Smooth muscle cell (in vitro differentiated cells): ENCODE data around the gene MRPS10. TPM values are rescaled to one million over a fixed set of nuclear protein-coding genes. Genes with fewer than 3 reads are reported as not detected.

Source experiments
- DNase-seq: peaks from one replicate; lab custom pipeline; 2025; ENCODE audit not compliant: unreplicated experiment; lab: John Stamatoyannopoulos, UW
- H2AFZ ChIP-seq: fragments of 200-600 bp; sonication (generic); 2 replicates; pipeline ENCODE4 v1.6.0; 2016; ENCODE audit warnings: antibody characterized with exemption, low read depth, mild to moderate bottlenecking
- H3F3A ChIP-seq: fragments of 200-600 bp; sonication (generic); 2 replicates; pipeline ENCODE4 v1.6.0; 2017; ENCODE audit warnings: antibody characterized with exemption, low read depth
- H3K27ac ChIP-seq: fragments of 200-600 bp; sonication (generic); 2 replicates; pipeline ENCODE4 v1.5.1; 2016; ENCODE audit warnings: low read depth, mild to moderate bottlenecking
- H3K27me3 ChIP-seq: fragments of 200-600 bp; sonication (generic); 2 replicates; pipeline ENCODE4 v1.6.1; 2016; ENCODE audit warnings: low read depth, mild to moderate bottlenecking
- H3K36me3 ChIP-seq: fragments of 200-600 bp; sonication (generic); 2 replicates; pipeline ENCODE4 v1.5.1; 2016; ENCODE audit warnings: low read depth
- H3K4me1 ChIP-seq: fragments of 200-600 bp; sonication (generic); 2 replicates; pipeline ENCODE4 v1.5.1; 2016; ENCODE audit warnings: low read depth
- H3K4me2 ChIP-seq: fragments of 200-600 bp; sonication (generic); 2 replicates; pipeline ENCODE4 v1.6.0; 2016; ENCODE audit warnings: mild to moderate bottlenecking
- H3K4me3 ChIP-seq: fragments of 200-600 bp; sonication (generic); 2 replicates; pipeline ENCODE4 v1.5.1; 2016; ENCODE audit warnings: mild to moderate bottlenecking
- H3K79me2 ChIP-seq: fragments of 200-600 bp; sonication (generic); 2 replicates; pipeline ENCODE4 v1.6.0; 2016; ENCODE audit warnings: low read depth, mild to moderate bottlenecking
- H3K9ac ChIP-seq: fragments of 200-600 bp; sonication (generic); 2 replicates; pipeline ENCODE4 v1.6.0; 2016; ENCODE audit warnings: low read depth
- H3K9me3 ChIP-seq: fragments of 200-600 bp; sonication (generic); replicated peaks from 2 replicates; pipeline ENCODE4 v1.5.1; 2016; ENCODE audit warnings: low read depth
- H4K20me1 ChIP-seq: fragments of 200-600 bp; sonication (generic); 2 replicates; pipeline ENCODE4 v1.6.0; 2016; ENCODE audit warnings: low read depth
- WGBS: methylation state at CpG from one replicate; pipeline ENCODE4 v1.1.7; 2016; ENCODE audit warnings: low lambda C conversion rate; 5-methylcytosine and 5-hydroxymethylcytosine counted together
- polyA plus RNA-seq: library from polyadenylated mRNA; unstranded; fragments of >200 nt; fragmentation: Nextera tagmentation; extraction: Ambion mirVana; gene quantifications from 2 replicates; pipeline ENCODE4 v1.2.1, GENCODE V29; 2016
- total RNA-seq: library from RNA; depleted of rRNA; stranded (reverse); fragments of >200 nt; gene quantifications from 2 replicates; pipeline ENCODE4 v1.2.3, GENCODE V29; 2014
- TF ChIP-seq, protein P1 (sequence below): fragments of 200-600 bp; sonication (generic); IDR thresholded peaks from 2 replicates; pipeline ENCODE4 v1.5.1; 2017; ENCODE audit warnings: borderline replicate concordance, mild to moderate bottlenecking, antibody characterized with exemption; ENCODE audit not compliant: insufficient read depth, poor library complexity, severe bottlenecking

Gene MRPS10
- total and polyA plus RNA-seq, 2 experiments from 2014 or later = 41.1 to 47.8 TPM

DNA sequence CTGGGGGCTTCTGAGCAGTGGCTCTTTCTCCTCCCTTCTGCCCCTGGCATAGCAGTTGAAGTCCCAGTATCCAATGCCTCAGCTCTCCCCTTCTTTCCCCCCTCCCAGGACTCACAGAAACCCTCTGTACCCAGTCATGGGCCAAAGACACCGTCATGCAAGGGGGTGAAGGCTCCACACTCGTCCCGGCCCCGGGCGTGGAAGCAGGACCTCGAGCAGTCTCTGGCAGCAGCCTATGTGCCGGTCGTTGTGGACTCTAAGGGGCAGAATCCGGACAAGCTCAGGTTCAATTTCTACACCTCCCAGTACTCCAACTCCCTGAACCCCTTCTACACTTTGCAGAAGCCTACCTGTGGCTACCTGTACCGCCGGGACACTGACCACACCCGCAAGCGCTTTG, 54.8 kb downstream of the MRPS10 start:
- no peaks in the 10 kb centered on the region for H3K27me3 ChIP-seq
- no peak overlapping the region for H3K4me3 ChIP-seq
- H3F3A ChIP-seq = no peaks in the 10 kb centered on the region
- H3K9ac ChIP-seq = no peak overlapping the region
- TF ChIP-seq, protein P1, sequence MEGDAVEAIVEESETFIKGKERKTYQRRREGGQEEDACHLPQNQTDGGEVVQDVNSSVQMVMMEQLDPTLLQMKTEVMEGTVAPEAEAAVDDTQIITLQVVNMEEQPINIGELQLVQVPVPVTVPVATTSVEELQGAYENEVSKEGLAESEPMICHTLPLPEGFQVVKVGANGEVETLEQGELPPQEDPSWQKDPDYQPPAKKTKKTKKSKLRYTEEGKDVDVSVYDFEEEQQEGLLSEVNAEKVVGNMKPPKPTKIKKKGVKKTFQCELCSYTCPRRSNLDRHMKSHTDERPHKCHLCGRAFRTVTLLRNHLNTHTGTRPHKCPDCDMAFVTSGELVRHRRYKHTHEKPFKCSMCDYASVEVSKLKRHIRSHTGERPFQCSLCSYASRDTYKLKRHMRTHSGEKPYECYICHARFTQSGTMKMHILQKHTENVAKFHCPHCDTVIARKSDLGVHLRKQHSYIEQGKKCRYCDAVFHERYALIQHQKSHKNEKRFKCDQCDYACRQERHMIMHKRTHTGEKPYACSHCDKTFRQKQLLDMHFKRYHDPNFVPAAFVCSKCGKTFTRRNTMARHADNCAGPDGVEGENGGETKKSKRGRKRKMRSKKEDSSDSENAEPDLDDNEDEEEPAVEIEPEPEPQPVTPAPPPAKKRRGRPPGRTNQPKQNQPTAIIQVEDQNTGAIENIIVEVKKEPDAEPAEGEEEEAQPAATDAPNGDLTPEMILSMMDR = no peak
- no peak for DNase-seq
- H3K36me3 ChIP-seq = no peaks in the 10 kb centered on the region
- no peak overlapping the region for H2AFZ ChIP-seq
- WGBS = 96% methylated on average over 13 of the region's 13 CpGs
- H3K4me1 ChIP-seq = no peaks in the 10 kb centered on the region
- H3K9me3 ChIP-seq = no peaks in the 10 kb centered on the region
- no peaks in the 10 kb centered on the region for H3K79me2 ChIP-seq
- no peak overlapping the region for H3K27ac ChIP-seq
- no peaks in the 10 kb centered on the region for H4K20me1 ChIP-seq
- no peak overlapping the region for H3K4me2 ChIP-seq

DNA sequence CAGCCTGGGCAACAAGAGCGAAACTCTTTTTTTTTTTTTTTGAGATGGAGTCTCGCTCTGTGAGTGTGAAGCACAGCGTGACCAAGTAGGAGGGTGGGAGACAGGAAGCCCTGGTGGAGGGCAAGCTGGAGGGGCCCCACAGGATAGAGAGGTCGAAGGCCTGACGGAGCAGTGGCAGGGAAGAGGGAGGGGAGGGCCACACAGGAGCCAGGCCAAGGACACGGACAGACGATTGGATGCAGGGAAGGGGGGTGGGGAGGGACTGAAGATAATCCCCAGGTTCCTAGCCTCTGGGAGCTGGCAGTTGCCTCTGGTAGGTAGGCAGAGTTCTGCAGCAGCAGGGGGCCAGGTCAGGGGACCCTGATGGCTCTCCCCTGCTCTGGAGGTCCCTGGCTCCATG, 55.3 kb downstream of the MRPS10 start:
- Histone ChIP-seq H3K27me3 (no peaks in the 10 kb centered on the region), H3K9ac (no peak overlapping the region), H3K36me3 (no peaks in the 10 kb centered on the region), H3K79me2 (no peaks in the 10 kb centered on the region), H4K20me1 (no peaks in the 10 kb centered on the region), H3K9me3 (no peaks in the 10 kb centered on the region), H3K4me1 (no peaks in the 10 kb centered on the region), H3K4me2 (no peak overlapping the region), H2AFZ (no peak overlapping the region), H3K4me3 (no peak overlapping the region), H3K27ac (no peak overlapping the region), H3F3A (no peaks in the 10 kb centered on the region)
- TF ChIP-seq, protein P1 = no peak
- WGBS = 83% methylated on average over 3 of the region's 7 CpGs
- DNase-seq = no peak

DNA sequence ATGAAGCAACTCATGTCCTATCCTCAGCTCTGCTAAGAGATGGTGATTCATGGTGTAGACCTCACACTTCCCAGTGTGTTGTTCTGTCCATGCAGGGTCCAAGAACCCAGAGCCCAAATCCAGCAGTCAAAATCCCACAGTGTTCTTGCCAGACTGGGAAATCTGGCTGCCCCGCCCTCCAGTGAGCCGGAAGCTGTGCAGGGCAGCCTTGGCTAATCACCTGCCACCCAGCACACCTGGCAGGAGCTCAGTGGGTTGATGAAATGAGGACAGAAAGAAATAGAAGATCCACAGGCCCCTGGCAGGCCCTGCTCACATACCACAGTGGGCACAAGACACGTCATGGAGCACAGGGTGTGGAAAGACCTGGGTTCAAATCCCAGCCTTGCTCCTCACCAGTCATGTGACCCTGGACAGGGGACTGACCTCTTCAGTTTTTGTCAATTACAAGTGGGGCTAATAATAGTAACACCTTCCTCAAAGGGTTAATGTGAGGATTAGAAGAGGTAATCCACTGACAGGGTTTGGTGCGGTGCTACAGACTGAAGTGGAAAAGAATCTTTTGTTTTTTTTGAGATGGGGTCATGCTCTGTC, 58.1 kb downstream of the MRPS10 start:
- WGBS = 76% methylated on average over 4 of the region's 4 CpGs
- H2AFZ ChIP-seq = no peak overlapping the region

More for the DNA sequence above, 58.1 kb downstream of the MRPS10 start:
- H3K9ac ChIP-seq = no peak overlapping the region
- no peaks in the 10 kb centered on the region for H3K9me3 ChIP-seq
- H4K20me1 ChIP-seq = no peaks in the 10 kb centered on the region
- no peak overlapping the region for H3K27ac ChIP-seq
- H3K27me3 ChIP-seq = no peaks in the 10 kb centered on the region
- H3K36me3 ChIP-seq = no peaks in the 10 kb centered on the region
- no peaks in the 10 kb centered on the region for H3K79me2 ChIP-seq
- TF ChIP-seq, protein P1 = no peak
- H3K4me2 ChIP-seq = no peak overlapping the region
- H3K4me1 ChIP-seq = no peaks in the 10 kb centered on the region
- DNase-seq = no peak
- no peak overlapping the region for H3K4me3 ChIP-seq
- no peaks in the 10 kb centered on the region for H3F3A ChIP-seq
